T-helper 9 cell (primary cell): ENCODE data around the gene CDKAL1.
"Not testable (repeated sequence)": the region's sequence is repeated elsewhere in the genome, so short reads cannot be mapped to it uniquely, and the experiment has no call there.

Experiments used
- DNase-seq: peaks from one replicate; pipeline ENCODE4 v3.0.0-alpha.2; 2020

The CDKAL1 gene

DNA sequence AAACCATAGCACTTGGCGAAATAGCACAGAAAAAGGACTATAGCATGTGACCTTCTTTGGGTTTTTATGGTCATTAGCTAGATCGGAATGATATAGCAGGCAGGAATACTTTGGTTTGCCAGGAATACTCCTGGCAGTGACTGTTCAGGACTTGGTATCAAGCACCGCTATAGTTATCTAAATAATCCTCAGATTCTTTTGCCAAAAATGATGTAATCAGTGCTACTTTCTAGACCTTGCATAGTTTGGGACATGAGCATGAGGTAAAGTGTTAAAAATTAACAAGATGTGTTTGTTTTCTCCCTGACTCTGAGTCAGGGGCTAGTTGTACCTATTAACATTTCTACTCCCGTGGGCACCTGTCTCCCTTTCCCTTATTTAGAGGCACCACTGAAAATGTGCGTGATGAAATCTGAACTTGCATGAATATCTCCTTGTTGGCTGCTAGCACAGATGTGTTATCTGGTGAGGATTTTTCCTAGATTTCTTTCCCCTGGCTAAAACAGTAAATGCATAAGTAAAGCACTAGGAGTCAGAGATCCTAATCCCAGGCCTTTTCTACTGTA lies 511.0 kb downstream of the CDKAL1 start:
- no peak for DNase-seq

DNA sequence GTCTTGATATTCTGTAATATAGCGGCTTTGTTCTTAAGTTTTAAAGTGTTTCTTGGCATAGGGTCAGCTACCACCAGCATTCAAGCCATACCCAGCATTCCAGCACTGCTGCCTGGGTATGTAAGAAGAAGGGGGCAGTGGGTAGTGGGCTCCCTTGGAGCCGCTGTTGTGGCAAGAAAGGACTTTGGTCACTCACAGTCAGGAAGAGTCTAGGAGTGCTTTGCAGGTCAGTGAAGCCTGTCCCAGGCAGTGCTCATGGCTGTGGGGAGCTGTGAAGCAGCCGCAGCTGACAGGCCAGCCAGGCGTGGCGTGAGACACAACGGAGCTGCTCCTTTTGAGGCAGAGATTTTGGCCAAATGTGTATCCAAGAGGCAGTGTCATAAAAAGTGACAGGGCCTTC lies 512.0 kb downstream of the CDKAL1 start:
- DNase-seq = no peak

DNA sequence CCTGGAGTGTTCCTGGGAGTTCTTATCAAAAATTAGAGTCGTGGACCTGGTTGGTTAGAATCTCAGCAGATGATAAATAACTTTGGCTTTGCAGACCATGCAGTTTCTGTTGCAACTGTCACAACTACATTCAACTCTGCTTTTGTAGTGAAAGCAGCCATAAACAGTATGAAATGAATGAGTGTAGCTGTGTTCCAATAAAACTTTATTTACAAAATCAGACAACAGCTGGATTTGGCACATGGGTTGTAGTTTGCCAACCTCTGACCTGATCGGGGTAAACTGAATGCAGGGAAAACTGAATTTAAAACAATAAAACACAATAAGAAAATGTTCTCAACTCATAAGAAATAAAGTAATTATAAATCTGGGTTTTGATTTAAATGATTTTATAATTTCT lies 513.8 kb downstream of the CDKAL1 start:
- no peak for DNase-seq

DNA sequence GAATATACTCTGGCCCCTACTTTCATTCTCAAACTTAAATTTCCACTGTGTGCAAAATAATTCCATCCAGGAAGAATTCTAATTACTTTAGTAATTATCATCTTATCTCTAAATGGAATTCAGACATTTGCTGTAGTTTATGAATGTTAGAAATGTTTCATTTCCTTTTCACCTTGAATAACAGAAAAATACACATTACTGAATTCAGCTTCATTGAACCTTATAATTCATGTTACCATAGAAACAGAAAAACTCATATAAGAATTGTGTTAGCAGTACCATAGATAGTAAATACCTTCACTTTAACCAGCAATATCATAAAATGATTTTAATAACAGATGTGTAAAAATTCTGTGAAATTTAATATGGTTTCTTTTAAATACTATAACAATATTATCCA lies 514.9 kb downstream of the CDKAL1 start:
- no peak for DNase-seq

DNA sequence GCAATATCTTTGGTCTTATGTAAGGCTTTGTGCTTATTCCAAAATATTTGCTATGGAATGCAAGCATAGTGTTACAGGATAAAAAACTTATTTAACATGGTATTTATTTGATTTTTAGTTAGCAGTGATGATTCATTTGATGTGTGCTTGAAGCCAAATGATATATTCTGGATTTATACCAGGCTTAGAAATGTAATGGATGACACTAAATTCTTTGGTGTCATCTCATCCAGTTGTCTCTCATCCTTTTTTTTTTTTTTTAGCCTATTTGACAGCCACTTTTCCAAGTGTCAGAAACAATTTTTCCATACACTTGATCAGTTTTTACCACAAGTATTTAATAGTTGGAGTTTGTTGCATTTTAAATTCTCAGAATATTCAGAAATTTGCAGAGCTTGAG lies 515.3 kb downstream of the CDKAL1 start:
- no peak for DNase-seq

DNA sequence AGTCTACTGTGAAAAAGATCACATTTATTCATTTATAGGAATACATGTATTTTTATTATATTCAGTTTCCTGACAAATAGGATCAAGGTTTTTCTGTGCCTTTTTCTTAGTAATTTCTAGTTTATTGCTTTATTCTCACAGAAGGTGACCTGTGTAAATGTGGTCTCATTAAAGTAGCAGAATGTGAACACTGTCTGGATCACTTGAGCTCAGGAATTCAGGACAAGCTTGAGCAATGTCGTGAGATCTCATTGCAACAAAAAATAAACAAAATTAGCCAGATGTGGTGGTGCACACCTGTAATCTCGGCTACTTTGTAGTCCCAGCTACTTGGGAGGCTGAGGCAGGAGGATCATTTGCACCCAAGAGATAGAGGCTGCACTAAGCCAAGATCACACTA lies 516.7 kb downstream of the CDKAL1 start:
- DNase-seq = no peak

DNA sequence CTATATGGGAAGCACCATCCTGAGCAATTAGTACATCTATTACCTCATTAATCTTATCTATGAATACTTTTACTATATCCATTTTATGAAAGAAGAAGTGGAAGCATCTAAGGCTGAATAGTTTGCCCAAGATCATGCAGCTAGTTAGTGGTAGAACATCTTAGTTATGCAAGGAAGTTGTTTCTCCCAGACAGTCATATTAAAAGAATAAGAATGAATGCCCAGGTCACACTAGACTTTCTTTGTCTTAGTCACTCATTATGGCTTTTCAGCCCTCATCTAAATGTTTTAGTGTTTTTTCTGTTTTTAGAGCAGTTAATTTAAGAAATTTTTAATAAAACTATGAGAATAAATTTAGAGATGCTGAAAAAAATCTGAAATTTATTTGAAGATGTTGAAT lies 517.5 kb downstream of the CDKAL1 start:
- DNase-seq = no peak

DNA sequence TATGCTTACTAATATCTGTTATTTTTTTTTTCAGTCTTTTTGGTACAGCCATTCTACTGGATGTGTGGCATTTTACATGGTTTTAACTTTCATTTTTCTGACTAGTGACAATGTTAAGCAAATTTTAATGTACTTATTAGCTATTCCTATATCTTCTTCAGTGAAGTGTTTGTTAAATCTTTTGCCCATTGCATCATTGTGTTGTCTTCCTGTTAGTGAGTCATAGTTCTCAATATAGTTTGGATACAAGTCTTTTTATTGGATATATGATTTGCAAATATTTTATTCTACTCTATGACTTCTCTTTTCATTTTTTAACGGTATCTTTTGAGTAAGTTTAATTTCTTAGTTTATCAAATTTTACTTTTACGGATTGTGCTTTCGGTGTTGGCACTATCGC lies 519.4 kb downstream of the CDKAL1 start:
- DNase-seq = no peak

DNA sequence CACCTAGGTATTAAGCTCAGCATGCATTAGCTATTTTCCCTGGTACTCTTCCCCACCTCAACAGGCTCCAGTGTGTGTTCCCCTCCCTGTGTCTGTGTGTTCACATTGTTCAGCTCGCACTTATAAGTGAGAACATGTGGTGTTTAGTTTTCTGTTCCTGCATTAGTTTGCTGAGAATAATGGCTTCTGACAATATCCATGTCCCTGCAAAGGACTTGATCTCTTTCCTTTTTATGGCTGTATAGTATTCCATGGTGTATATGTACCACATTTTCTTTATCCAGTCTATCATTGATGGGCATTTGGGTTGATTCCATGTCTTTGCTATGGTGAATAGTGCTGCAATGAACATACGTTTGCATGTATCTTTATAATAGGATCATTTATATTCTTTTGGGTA lies 521.2 kb downstream of the CDKAL1 start:
- DNase-seq = not testable (repeated sequence)

DNA sequence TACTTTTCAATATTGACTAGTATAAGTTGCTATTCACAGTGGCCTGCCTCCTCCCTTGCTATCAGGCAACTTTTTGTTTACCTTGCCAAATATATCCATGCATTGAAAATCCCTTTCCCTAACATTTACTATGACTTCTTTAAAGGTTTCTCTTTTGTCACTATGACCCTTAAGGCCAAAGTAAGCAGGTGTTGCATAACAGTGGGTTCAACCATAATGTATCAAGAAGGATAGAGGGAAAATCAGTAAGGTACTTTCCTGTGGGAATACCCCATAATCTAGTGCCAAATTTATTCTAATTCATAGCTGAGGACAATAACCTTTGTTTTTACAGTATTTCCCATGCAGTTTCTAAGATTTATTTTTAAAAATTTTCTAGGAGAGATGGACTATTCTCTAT lies 527.6 kb downstream of the CDKAL1 start:
- no peak for DNase-seq

DNA sequence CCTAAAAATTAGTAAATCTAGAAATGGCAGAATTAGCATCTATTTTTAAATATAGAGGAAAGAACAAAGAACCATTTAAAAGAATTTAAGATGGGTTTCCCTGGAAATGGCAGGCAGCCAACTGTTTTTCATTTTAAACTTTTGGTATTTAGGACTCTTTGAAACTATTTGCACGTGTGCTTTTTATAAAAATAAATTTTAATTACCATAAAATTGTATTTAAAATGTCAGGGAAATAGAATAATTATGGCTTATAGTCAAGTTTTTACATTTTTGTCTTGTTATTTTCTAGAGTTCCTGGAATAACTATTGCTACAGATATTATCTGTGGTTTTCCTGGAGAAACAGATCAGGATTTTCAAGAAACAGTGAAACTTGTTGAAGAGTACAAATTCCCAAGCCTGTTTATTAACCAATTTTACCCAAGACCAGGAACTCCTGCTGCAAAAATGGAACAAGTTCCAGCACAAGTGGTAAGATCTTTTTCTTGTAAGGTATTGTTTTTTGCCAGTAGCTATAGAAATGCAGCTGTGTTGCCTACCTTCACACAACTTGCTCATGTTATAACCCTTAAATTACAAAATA lies 530.6 kb downstream of the CDKAL1 start:
- DNase-seq = no peak

DNA sequence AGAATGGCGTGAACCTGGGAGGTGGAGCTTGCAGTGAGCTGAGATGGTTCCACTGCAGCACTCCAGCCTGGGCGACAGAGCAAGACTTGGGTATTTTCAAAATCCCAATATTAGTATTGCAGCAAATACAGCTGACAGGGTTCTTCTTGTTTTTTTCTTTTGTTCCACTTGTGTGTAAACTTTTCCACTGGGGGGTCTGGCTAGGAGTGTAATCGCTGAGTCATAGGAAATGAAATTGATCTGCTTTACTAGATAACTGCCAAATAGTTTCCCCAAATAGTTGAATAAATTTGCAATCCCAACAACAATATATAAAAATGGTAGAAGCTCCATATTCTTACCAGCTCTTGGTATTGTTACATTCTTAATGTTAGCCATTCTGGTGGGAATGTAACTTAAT lies 533.3 kb downstream of the CDKAL1 start:
- no peak for DNase-seq

DNA sequence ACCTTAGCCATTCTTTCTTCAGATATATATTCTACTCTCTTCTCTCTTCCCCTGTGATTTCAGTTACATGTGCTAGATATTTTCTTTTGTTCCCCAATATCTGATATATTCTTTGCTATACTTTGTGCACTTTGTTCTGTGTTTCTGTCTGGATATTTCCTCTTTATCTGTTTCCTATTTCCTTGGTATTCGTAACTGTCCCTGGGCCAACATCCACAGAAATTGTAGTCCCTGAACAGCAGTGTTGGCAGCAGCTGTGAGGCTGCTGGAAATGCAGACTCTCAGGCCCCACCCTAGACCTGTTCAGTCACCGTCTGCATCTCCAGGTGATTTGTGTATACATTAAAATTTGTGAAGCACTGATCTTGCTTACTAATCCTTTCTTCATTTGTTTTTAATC lies 536.4 kb downstream of the CDKAL1 start:
- DNase-seq = no peak

DNA sequence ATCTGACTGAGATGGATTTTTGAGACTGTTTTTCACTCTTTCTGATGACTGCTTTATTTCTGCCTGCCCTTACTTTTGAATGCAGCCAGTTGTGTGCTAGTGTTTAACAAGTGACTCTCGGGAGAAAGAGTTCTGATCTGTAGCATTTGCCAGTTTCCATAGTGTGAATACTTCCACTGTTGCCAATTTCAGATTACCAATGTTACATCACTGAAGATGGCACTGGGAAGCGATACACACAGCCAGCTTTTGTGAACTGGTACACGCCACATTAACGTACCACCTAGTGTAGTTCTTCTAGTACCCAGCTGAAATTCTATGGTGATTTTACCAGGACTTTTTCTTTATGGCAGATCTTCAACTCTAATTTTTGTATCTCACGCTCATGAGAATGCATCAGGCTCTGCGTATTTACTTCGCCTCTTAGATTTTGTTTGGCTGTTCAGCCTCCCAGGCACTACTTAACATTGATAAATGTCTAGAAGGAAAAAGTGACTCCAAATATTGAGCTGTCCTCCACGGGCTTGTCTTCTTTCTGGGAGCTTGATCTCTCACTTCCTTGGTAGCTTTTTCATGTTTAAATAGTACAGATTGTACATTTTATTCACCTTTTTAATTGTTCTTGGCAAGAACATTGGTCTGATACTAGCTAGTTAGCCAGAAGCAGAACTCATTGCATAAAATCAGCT lies 537.7 kb downstream of the CDKAL1 start:
- DNase-seq = no peak

DNA sequence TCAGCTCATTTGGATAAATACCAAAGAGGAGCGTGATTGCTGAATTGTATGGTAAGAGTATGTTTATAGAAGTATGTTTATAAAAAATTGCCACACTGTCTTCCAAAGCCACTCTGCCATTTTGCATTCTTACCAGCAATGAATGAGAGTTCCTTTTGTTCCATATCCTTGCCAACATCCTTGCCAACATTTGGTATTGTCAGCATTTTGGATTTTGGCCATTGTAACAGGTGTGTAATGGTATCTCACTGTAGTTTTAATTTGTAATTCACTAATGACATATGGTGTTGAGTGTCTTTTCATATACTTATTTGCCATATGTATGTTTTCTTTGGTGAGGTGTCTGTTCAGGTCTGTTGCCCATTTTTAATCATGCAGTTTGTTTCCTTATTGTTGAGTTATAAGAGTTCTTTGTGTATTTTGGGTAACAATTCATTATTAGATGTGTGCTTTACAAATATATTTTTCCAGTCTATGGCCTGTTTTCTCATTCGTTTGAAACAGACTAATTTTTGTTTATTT lies 539.1 kb downstream of the CDKAL1 start:
- DNase-seq = no peak

DNA sequence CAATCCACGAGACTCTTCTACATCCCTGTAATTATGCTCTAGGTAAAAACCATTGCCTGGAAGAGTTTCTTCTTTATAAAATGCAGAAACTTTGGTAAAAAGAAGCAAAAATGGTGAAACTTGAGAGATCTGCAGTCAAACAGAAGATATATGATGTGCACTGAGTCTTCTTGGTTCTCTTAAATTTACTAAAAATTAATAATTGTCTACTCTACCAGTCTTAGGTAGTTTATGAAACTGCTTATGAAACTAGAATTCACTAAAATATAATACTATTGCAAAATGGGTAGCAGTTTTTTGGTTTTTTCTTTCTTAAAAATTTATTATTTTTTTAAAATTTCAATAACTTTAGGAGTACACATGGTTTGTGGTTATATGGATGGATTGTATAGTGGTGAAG lies 540.2 kb downstream of the CDKAL1 start:
- no peak for DNase-seq

DNA sequence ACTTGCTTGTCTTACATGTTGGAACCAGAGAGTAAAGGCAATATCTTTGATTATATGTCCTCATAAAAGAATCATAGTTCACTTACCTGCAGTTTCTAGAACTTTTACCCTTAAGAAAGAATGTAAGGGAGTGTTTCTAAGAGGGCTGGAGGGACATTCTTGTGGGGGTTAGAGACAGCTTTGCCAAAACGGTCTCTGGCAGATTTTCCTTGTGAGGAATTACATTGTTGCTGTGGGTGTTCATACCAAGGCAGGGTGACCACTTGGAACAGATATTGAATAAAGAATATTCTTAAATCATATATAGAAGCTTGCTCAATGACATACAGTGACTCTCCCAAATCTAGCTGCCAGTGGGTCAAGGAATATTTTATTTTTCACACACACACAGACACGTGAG lies 541.7 kb downstream of the CDKAL1 start:
- DNase-seq = no peak

DNA sequence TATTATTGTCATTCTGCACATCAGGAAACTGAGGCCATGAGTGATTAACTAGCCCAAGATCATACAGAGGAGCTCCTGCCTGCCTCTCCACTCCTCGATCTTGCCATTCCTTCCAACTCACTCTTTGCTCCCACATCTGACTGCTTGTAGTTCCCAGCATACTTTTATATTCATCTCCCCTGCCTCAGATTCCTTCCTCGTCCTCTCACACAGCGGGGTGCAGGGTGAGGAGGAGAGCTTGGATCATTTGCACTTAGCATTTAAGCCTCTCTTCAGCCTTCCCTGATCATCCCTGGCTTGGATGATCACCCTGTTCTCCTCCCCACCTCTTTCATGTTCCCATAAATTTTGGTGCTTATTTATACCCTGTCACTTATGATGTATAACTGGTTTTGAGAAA lies 544.2 kb downstream of the CDKAL1 start:
- no peak for DNase-seq

DNA sequence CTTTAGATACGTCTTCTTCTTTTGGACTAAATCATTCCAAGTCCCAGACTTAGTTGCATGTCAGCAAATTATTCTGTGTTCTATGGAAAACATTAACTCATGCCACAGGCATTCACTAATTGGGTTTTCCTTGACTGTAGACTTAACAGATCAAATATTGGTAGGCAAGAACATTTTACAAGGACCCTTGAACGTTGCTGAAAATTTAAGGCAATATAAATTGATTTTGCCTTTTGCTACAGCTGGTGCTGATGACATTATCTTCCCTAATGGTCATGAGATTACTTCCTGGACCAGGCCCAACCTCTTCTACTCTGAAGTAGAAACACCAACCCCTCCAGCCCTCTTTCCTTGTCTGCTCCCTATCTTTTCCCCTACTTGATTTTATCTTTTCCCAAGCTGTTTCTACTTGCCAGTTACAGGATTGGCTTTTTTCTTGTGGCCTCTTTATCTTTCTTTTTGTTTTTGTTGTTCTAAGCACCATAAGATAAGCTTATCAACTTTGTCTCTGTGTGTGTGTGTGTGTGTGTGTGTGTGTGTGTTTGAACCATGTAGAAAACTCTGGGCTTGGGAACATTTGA lies 545.3 kb downstream of the CDKAL1 start:
- no peak for DNase-seq

DNA sequence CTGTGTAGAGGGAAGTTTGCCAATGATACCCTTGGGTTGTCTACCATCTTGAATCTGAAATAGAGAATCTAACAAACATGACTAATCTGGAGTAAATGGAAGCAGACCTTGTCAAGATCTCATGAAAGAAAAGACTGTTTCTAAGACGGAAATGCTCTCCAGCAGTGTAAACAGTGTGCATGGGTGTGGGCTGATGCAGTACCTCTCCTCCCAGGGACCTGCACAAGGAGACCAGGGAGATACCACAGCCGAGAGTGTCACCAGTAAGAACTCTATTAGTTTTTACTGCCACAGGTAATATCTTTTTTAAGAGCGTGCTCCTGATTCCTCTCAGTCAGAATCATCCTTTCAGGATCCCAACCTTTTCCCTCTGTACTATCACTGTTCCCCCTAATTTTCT lies 546.0 kb downstream of the CDKAL1 start:
- DNase-seq = no peak

DNA sequence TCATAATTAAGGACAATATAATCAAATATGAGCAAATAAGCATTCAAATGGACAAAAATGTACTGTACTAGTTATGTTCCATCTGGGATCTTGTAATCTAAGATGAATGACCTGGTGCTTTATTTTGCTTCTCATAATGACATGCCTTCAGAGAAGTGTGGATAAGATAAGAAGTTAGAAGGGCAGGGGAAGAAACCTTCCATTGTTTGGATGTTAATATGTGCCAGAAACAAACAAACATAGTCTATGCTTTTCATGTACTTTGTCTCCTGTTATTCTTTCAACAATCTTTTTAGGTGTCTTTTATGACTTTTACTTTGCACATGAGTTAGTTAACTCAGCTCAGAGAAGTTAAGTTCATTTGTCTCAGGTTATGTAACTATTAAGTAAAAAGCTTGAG lies 547.8 kb downstream of the CDKAL1 start:
- no peak for DNase-seq

DNA sequence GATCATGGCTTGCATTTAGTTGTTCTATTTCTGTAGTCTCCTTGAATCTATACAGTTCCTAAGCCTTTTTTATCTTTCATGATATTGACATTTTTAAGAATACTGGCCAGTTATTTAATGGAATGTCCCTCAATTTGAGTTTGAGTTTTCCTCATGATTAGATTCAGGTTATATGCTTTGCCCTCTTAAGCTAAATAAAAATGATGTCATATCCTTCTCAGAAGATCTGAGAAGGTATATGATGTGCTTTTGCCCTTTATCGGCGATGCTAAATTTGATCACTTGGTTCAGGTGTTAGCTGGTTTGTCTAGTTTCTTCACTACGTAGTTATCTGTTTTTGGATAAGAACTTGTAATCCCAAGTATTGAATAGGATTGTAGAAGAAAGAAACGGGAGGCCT lies 549.5 kb downstream of the CDKAL1 start:
- no peak for DNase-seq

DNA sequence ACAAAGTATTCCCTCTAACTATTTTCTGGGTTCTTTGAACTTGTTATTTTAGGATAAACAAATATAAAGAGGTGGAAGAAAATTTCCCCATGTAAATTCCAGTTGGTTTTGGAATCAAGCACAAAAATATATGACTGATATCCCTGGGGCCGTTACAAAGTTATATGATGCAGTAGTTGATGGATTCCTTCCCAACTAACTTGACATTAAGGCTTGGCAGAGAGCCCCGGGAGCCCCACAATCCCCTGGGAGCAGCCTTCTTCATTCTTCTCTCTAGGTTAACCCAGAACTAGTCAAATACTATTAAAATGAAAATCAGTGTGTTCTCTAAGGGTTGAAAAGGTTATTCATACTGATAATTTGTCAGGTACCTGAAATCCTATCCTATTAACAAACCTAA lies 550.4 kb downstream of the CDKAL1 start:
- no peak for DNase-seq

DNA sequence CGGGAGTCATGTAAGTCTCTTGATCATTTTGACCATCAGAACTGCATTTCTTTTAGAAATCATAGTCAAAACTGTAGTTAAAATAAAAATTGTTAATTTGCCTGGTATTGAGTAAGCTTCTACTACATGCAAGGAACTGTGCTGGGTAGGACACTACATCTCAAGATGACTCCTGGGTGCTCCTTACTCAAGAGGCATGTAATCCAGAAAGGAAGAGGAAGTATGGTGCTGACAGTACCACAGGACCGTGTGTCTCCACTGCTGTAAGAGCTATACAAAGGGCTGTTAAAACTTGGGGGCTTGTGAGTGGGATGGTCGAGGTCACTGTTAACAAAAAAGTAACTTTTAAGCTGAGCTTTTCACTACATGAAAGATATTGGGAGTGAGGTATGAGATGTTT lies 551.0 kb downstream of the CDKAL1 start:
- DNase-seq = no peak
